IMR-90 (cell line): ENCODE measurements around the gene CARD8. TPM values are rescaled to one million over a fixed set of nuclear protein-coding genes. Genes with fewer than 3 reads are reported as not detected.
A peak's percentile ranks its signal among the peaks of the same experiment; 100 is the strongest.

Source experiments
- ATAC-seq: fragments of 200-7000 bp; cut with Tn5 transposase; 2 replicates; pipeline ENCODE4 v1.9.1; 2020; ENCODE audit warnings: low read depth, mild to moderate bottlenecking, moderate library complexity
- BruUV-seq: library from RNA; stranded (reverse); fragments of 400-500 nt; replicated peaks from 2 replicates; lab custom pipeline; 2021; lab: Mats Ljungman, UMichigan
- CTCF ChIA-PET: fragments of 300-600 bp; formaldehyde crosslinking; extraction: SDS; loops from one replicate; lab custom pipeline; 2021; ENCODE audit warnings: antibody characterized with exemption; lab: Yijun Ruan, JAX
- POLR2A ChIA-PET: fragments of 300-600 bp; sonication (Branson Sonifier 250); formaldehyde crosslinking; loops from one replicate; lab custom pipeline; 2022; ENCODE audit warnings: antibody characterized with exemption; ENCODE audit not compliant: unreplicated experiment; lab: Charles Lee
- DNase-seq: peaks from one replicate; pipeline ENCODE4 v3.0.0; 2013
- H2AFZ ChIP-seq: replicated peaks from 2 replicates; pipeline ENCODE3; 2013; ENCODE audit warnings: low read length, mild to moderate bottlenecking; ENCODE audit not compliant: poor library complexity
- H2AK5ac ChIP-seq: 2 replicates; pipeline ENCODE4 v1.6.1; 2013; ENCODE audit warnings: low read depth, low read length, inconsistent platforms
- H2AK9ac ChIP-seq: replicated peaks from 2 replicates; pipeline ENCODE3; 2013; ENCODE audit warnings: mild to moderate bottlenecking, low read depth, low read length, moderate library complexity; ENCODE audit not compliant: poor library complexity
- H2BK120ac ChIP-seq: 2 replicates; pipeline ENCODE4 v1.6.1; 2013; ENCODE audit warnings: low read depth, low read length, inconsistent platforms
- H2BK15ac ChIP-seq: 3 replicates; pipeline ENCODE4 v1.6.1; 2013; ENCODE audit warnings: low read depth, low read length, inconsistent platforms
- H2BK20ac ChIP-seq: 2 replicates; pipeline ENCODE4 v1.6.1; 2013; ENCODE audit warnings: low read depth, mild to moderate bottlenecking, inconsistent platforms, low read length, moderate library complexity
- H2BK5ac ChIP-seq: 2 replicates; pipeline ENCODE4 v1.6.1; 2013; ENCODE audit warnings: mild to moderate bottlenecking, low read depth, low read length, inconsistent platforms; ENCODE audit not compliant: poor library complexity, severe bottlenecking
- H3K14ac ChIP-seq: replicated peaks from 2 replicates; pipeline ENCODE4 v1.6.1; 2013; ENCODE audit warnings: low read depth, low read length, inconsistent platforms
- H3K18ac ChIP-seq: 2 replicates; pipeline ENCODE4 v1.6.1; 2013; ENCODE audit warnings: low read depth, low read length, control low read depth
- H3K23ac ChIP-seq: 2 replicates; pipeline ENCODE4 v1.6.1; 2013; ENCODE audit warnings: low read depth, low read length, inconsistent platforms
- H3K27ac ChIP-seq: 2 replicates; pipeline ENCODE4 v1.5.1; 2013; ENCODE audit warnings: mild to moderate bottlenecking, control low read depth, low read length; ENCODE audit not compliant: insufficient read depth
- H3K27me3 ChIP-seq: 2 replicates; pipeline ENCODE4 v1.6.1; 2013; ENCODE audit warnings: low read length; ENCODE audit not compliant: control insufficient read depth, insufficient read depth
- H3K36me3 ChIP-seq: 2 replicates; pipeline ENCODE4 v1.6.1; 2013; ENCODE audit warnings: low read length, mixed read lengths; ENCODE audit not compliant: control insufficient read depth, insufficient read depth
- H3K4ac ChIP-seq: 2 replicates; pipeline ENCODE4 v1.6.1; 2013; ENCODE audit warnings: low read depth, low read length, inconsistent platforms
- H3K4me1 ChIP-seq: 2 replicates; pipeline ENCODE4 v1.6.1; 2013; ENCODE audit warnings: low read length, mixed read lengths; ENCODE audit not compliant: control insufficient read depth, insufficient read depth
- H3K4me2 ChIP-seq: 2 replicates; pipeline ENCODE4 v1.6.1; 2013; ENCODE audit warnings: low read depth, mild to moderate bottlenecking, control low read depth, low read length, moderate library complexity
- H3K4me3 ChIP-seq: 2 replicates; pipeline ENCODE4 v1.5.1; 2013; ENCODE audit warnings: low read depth, mild to moderate bottlenecking, control low read depth, low read length, moderate library complexity; ENCODE audit not compliant: insufficient read depth
- H3K56ac ChIP-seq: 2 replicates; pipeline ENCODE4 v1.6.1; 2013; ENCODE audit warnings: low read length, inconsistent platforms; ENCODE audit not compliant: insufficient read depth; ENCODE audit errors: extremely low read depth
- H3K79me1 ChIP-seq, 2 experiments: 2 replicates each; pipeline ENCODE4 v1.6.1; 2013; ENCODE audit warnings: low read length in 2 of 2, inconsistent platforms in 1 of 2, low read depth in 1 of 2
- H3K9ac ChIP-seq: 2 replicates; pipeline ENCODE4 v1.6.1; 2013; ENCODE audit warnings: low read depth, low read length, control low read depth
- H3K9me1 ChIP-seq: 2 replicates; pipeline ENCODE4 v1.6.1; 2013; ENCODE audit warnings: low read length, inconsistent platforms; ENCODE audit not compliant: insufficient read depth
- H3K9me3 ChIP-seq: 2 replicates; pipeline ENCODE4 v1.6.1; 2013; ENCODE audit warnings: low read length; ENCODE audit not compliant: control insufficient read depth, insufficient read depth
- H4K20me1 ChIP-seq: 2 replicates; pipeline ENCODE4 v1.6.1; 2013; ENCODE audit warnings: low read length, inconsistent platforms; ENCODE audit not compliant: insufficient read depth
- H4K5ac ChIP-seq: 2 replicates; pipeline ENCODE4 v1.6.1; 2013; ENCODE audit warnings: mild to moderate bottlenecking, low read depth, low read length, control low read depth
- H4K8ac ChIP-seq, 2 experiments: 2 replicates each; pipeline ENCODE4 v1.6.1; 2013; ENCODE audit warnings: low read depth in 2 of 2, low read length in 2 of 2, control low read depth in 1 of 2, inconsistent platforms in 1 of 2
- H4K91ac ChIP-seq: 2 replicates; pipeline ENCODE4 v1.6.1; 2013; ENCODE audit warnings: low read depth, low read length, inconsistent platforms; ENCODE audit not compliant: insufficient read depth
- MAFK ChIP-seq: IDR thresholded peaks from 2 replicates; pipeline ENCODE4 v1.6.1; 2012; ENCODE audit warnings: low read depth, low read length, improper control_type of control experiment
- NFE2L2 ChIP-seq: fragments of 150-350 bp; IDR thresholded peaks from 2 replicates; pipeline ENCODE4 v1.6.1; 2016; ENCODE audit warnings: low read depth, mild to moderate bottlenecking, low read length
- RFX5 ChIP-seq: IDR thresholded peaks from 2 replicates; pipeline ENCODE4 v1.8.0; 2012; ENCODE audit warnings: low read depth, mild to moderate bottlenecking, low read length, moderate library complexity
- WGBS, 2 experiments: methylation state at CpG; one replicate each; pipeline versions ENCODE4 v1.1.5 to v1.1.7; 2013; ENCODE audit warnings: missing lambda C conversion rate in 2 of 2; ENCODE audit not compliant: insufficient read length in 1 of 2; ENCODE audit errors: extremely low coverage in 2 of 2; 5-methylcytosine and 5-hydroxymethylcytosine counted together
- dilution Hi-C: fragments of 300-500 bp; cut with HindIII; formaldehyde crosslinking; loops from one replicate; pipeline ENCODE4 v1.14.3; 2018; ENCODE audit warnings: low sequenced_read_pairs; ENCODE audit not compliant: unreplicated experiment
- in situ Hi-C: fragments of 300-500 bp; cut with MboI; formaldehyde crosslinking; loops from 3 replicates; pipeline ENCODE4 v1.14.3; 2019; ENCODE audit warnings: low sequenced_read_pairs, inconsistent platforms, mixed read lengths
- intact Hi-C: fragments of 100-400 bp; cut with micrococcal nuclease; formaldehyde crosslinking; loops from 2 replicates; pipeline ENCODE4 v1.10.0; 2022
- polyA plus RNA-seq, 3 experiments: library from polyadenylated mRNA; depleted of rRNA; stranded (reverse); fragments of >200 nt; gene quantifications; 2 replicates each; pipeline ENCODE4 v1.2.3, GENCODE V29; 2012; ENCODE audit warnings: low replicate concordance in 1 of 3
- total RNA-seq: library from RNA; depleted of rRNA; stranded (reverse); fragments of >200 nt; gene quantifications from 2 replicates; pipeline ENCODE4 v1.2.3, GENCODE V29; 2012

CARD8 gene
- total and polyA plus RNA-seq, 2 of the 4 experiments (the other 2 are of a cell fraction): 11.3 to 15.5 TPM

GRCh38 chr19:48284896-48285295, 29.2 kb upstream of the CARD8 start:
- Histone ChIP-seq H3K23ac (0 out of 2 replicates have a peak overlapping the region, but pooled peaks have one; percentile 24), H3K14ac (peak overlapping the region; percentile 37), H4K20me1 (no peaks in the 10 kb centered on the region), H2BK120ac (peak overlapping the region; percentile 87), H2AK9ac (no peak overlapping the region), H3K4ac (peak overlapping the region; percentile 94; the same call in 1 of the 2 replicates), H3K36me3 (no peaks in the 10 kb centered on the region), H3K27ac (peak overlapping the region; percentile 90), H4K91ac (peak overlapping the region; percentile 19), H3K4me1 (peaks cover 6% of the 10 kb centered on the region; the same call in 1 of the 2 replicates), H3K18ac (peak overlapping the region; percentile 66; the same call in 1 of the 2 replicates), H3K4me2 (peak overlapping the region; percentile 36), H2BK20ac (peak overlapping the region; percentile 85; the same call in 1 of the 2 replicates), H3K27me3 (no peaks in the 10 kb centered on the region), H3K9me1 (no peaks in the 10 kb centered on the region), H2AFZ (peak overlapping the region; percentile 12), H4K8ac (peak overlapping the region in 1 of 2 experiments; percentile 85; a peak in 1 of 4 replicates), H3K79me1 (no peaks in the 10 kb centered on the region), H3K9ac (no peak overlapping the region), H2BK15ac (0 out of 3 replicates have a peak overlapping the region, but pooled peaks have one; percentile 8), H3K9me3 (peaks cover 10% of the 10 kb centered on the region), H4K5ac (no peak overlapping the region), H3K4me3 (no peak overlapping the region), H2AK5ac (peak overlapping the region; percentile 11; the same call in 1 of the 2 replicates), H2BK5ac (peak overlapping the region; percentile 97), H3K56ac (no peak overlapping the region)
- TF ChIP-seq RFX5: no peak
- peak; percentile 37; the same call in 1 of the 2 replicates for TF ChIP-seq MAFK
- TF ChIP-seq NFE2L2: peak; percentile 16; the same call in 1 of the 2 replicates
- BruUV-seq: no TSS peak
- 47% methylated on average over 3 of the region's 4 CpGs; no CpG with 5 or more reads in 1 of the 2 experiments for WGBS, 2 experiments
- CTCF ChIA-PET: interaction anchor here (0.6 to 0.7 kb wide), 2 partner anchors 24 to 43 kb away, joined by 3 read pairs; no protein-coding TSS in a partner anchor
- in situ Hi-C loops (no loop called here), intact Hi-C loops (no loop called here), dilution Hi-C loops (no loop called here)
- ATAC-seq (peak; percentile 77), DNase-seq (peak; percentile 82)
- POLR2A ChIA-PET: no interaction called here
